Uterus (tissue), 2 donors: ENCODE measurements around the gene DNASE2B.
"Not testable (repeated sequence)": the region's sequence is repeated elsewhere in the genome, so short reads cannot be mapped to it uniquely, and the experiment has no call there.

Experiments
- POLR2A ChIP-seq, 2 donors: fragments of 450-650 bp; IDR thresholded peaks; one replicate each; pipeline ENCODE4 v1.6.1; 2016; ENCODE audit warnings: antibody characterized with exemption in 2 of 2, mild to moderate bottlenecking in 1 of 2, moderate library complexity in 1 of 2
- TF ChIP-seq, protein P1 (sequence below), 4 experiments: fragments of 200-600 bp in 2 of 4; fragments of 450-650 bp in 2 of 4; sonication (generic) in 2 of 4; IDR thresholded peaks; one replicate each; pipeline ENCODE4 v1.5.1; 2016 to 2019; ENCODE audit warnings: antibody characterized with exemption in 4 of 4, mild to moderate bottlenecking in 2 of 4, moderate library complexity in 1 of 4

DNA sequence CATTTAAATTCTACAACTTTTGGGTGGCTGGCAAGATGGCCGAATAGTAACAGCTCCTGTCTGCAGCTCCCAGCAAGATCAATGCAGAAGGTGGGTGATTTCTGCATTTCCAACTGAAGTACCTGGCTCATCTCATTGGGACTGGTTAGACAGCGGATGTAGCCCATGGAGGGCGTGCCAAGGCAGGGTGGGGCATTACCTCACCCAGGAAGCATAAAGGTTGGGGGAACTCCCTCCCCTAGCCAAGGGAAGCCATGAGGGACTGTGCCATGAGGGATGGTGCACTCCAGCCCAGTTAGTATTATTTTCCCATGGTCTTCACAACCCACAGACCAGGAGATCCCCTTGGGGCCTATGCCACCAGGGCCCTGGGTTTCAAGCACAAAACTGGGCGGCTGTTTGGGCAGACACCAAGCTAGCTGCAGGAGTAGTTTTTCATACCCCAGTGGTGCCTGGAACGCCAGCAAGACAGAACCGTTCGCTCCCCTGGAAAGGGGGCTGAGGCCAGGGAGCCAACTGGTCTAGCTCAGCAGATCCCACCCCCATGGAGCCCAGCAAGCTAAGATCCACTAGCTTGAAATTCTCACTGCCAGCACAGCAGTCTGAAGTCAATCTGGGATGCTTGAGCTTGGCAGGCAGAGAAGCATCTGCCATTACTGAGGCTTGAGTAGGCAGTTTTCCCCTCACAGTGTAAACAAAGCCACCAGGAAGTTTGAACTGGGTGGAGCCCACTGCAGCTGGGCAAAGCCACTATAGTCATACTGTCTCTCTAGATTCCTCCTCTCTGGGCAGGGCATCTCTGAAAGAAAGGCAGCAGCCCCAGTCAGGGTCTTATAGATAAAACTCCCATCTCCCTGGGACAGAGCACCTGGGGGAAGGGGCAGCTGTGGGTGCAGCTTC lies 44.7 kb downstream of the DNASE2B start:
- not testable (repeated sequence) for TF ChIP-seq POLR2A (IDR thresholded peaks at IDR 0.05)
- TF ChIP-seq, protein P1, sequence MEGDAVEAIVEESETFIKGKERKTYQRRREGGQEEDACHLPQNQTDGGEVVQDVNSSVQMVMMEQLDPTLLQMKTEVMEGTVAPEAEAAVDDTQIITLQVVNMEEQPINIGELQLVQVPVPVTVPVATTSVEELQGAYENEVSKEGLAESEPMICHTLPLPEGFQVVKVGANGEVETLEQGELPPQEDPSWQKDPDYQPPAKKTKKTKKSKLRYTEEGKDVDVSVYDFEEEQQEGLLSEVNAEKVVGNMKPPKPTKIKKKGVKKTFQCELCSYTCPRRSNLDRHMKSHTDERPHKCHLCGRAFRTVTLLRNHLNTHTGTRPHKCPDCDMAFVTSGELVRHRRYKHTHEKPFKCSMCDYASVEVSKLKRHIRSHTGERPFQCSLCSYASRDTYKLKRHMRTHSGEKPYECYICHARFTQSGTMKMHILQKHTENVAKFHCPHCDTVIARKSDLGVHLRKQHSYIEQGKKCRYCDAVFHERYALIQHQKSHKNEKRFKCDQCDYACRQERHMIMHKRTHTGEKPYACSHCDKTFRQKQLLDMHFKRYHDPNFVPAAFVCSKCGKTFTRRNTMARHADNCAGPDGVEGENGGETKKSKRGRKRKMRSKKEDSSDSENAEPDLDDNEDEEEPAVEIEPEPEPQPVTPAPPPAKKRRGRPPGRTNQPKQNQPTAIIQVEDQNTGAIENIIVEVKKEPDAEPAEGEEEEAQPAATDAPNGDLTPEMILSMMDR (IDR thresholded peaks at IDR 0.05): not testable (repeated sequence)
